ENCODE measurements around the gene RBM39.

- TF ChIP-seq CTCF (IDR thresholded peaks at IDR 0.05) (no peak), EP300 (IDR thresholded peaks at IDR 0.05) (no peak), POLR2AphosphoS5 (IDR thresholded peaks at IDR 0.05) (no peak), POLR2A (IDR thresholded peaks at IDR 0.05; ENCODE audit: low read depth) (no peak)
These were observed 81.7 kb downstream of the RBM39 start for GRCh38 chr20:35660122-35660937.
